Activated T-helper 1 cell treated with anti-CD3 and anti-CD28 coated beads, Interleukin-12 subunit alpha, Interleukin-12 subunit beta, Interleukin-2, Interleukin-4 antibody, amounts not matched to agents 30 ng/mL and 10 ng/mL and 1 ng/mL, durations not matched to agents 14 hours and 24 hours and 36 hours (primary cell): ENCODE data around the gene UGT8. TPM values are rescaled to one million over a fixed set of nuclear protein-coding genes. Genes with fewer than 3 reads are reported as not detected.
"Not testable (repeated sequence)": the region's sequence is repeated elsewhere in the genome, so short reads cannot be mapped to it uniquely, and the experiment has no call there.

Experiments used
- DNase-seq: peaks from one replicate; pipeline ENCODE4 v3.0.0; 2021; ENCODE audit warnings: low spot score
- H3K27ac Mint-ChIP-seq: one replicate; pipeline ENCODE4 v1.8.0; 2021; ENCODE audit warnings: mild to moderate bottlenecking, mixed read lengths
- H3K27me3 Mint-ChIP-seq: one replicate; pipeline ENCODE4 v1.8.0; 2022; ENCODE audit warnings: mild to moderate bottlenecking, moderate library complexity, mixed read lengths; ENCODE audit not compliant: insufficient read depth
- H3K36me3 Mint-ChIP-seq: one replicate; pipeline ENCODE4 v1.8.0; 2021; ENCODE audit warnings: low read depth, mixed read lengths
- H3K4me1 Mint-ChIP-seq: one replicate; pipeline ENCODE4 v1.8.0; 2021; ENCODE audit warnings: low read depth, mixed read lengths
- H3K4me3 Mint-ChIP-seq: one replicate; pipeline ENCODE4 v1.8.0; 2021; ENCODE audit warnings: mild to moderate bottlenecking, moderate library complexity, mixed read lengths
- H3K9me3 Mint-ChIP-seq: one replicate; pipeline ENCODE4 v1.8.0; 2021; ENCODE audit warnings: mixed read lengths
- intact Hi-C: fragments of 100-400 bp; cut with micrococcal nuclease; formaldehyde crosslinking; loops from one replicate; pipeline ENCODE4 v1.15.1; 2024
- total RNA-seq: library from RNA; stranded (reverse); gene quantifications from 2 replicates; pipeline ENCODE4 v1.2.3, GENCODE V29; 2022

UGT8 gene
- total RNA-seq, 1 donor from 2014 or later, result not detected

GRCh38 chr4:114636192-114636935, 37.8 kb downstream of the UGT8 start:
- H3K36me3 Mint-ChIP-seq, result no peaks in the 10 kb centered on the region
- no peaks in the 10 kb centered on the region for H3K27me3 Mint-ChIP-seq
- H3K27ac Mint-ChIP-seq, result no peak overlapping the region
- H3K9me3 Mint-ChIP-seq, result no peaks in the 10 kb centered on the region
- H3K4me3 Mint-ChIP-seq, result no peak overlapping the region
- no peaks in the 10 kb centered on the region for H3K4me1 Mint-ChIP-seq
- DNase-seq, result no peak
- intact Hi-C loops, result no loop called here

GRCh38 chr4:114642173-114642780, 43.7 kb downstream of the UGT8 start:
- no peak overlapping the region for H3K4me3 Mint-ChIP-seq
- peaks cover 3% of the 10 kb centered on the region for H3K27me3 Mint-ChIP-seq
- H3K36me3 Mint-ChIP-seq, result no peaks in the 10 kb centered on the region
- intact Hi-C loops, result no loop called here
- H3K27ac Mint-ChIP-seq, result no peak overlapping the region
- no peaks in the 10 kb centered on the region for H3K4me1 Mint-ChIP-seq
- no peak for DNase-seq
- no peaks in the 10 kb centered on the region for H3K9me3 Mint-ChIP-seq

GRCh38 chr4:114649908-114650307, 51.3 kb downstream of the UGT8 start:
- no peak for DNase-seq
- no peaks in the 10 kb centered on the region for H3K36me3 Mint-ChIP-seq
- H3K4me1 Mint-ChIP-seq, result no peaks in the 10 kb centered on the region
- no peak overlapping the region for H3K27ac Mint-ChIP-seq
- H3K27me3 Mint-ChIP-seq, result no peaks in the 10 kb centered on the region
- no peak overlapping the region for H3K4me3 Mint-ChIP-seq
- intact Hi-C loops, result no loop called here
- no peaks in the 10 kb centered on the region for H3K9me3 Mint-ChIP-seq

- intact Hi-C loops, result no loop called here
- Mint-ChIP-seq H3K4me3 (no peak overlapping the region), H3K36me3 (no peaks in the 10 kb centered on the region), H3K27me3 (no peaks in the 10 kb centered on the region), H3K4me1 (no peaks in the 10 kb centered on the region), H3K27ac (no peak overlapping the region), H3K9me3 (no peaks in the 10 kb centered on the region)
- DNase-seq, result no peak
These were observed 55.1 kb downstream of the UGT8 start for GRCh38 chr4:114653675-114654074.

- Mint-ChIP-seq H3K9me3 (no peaks in the 10 kb centered on the region), H3K4me3 (no peak overlapping the region), H3K27me3 (peaks cover 4% of the 10 kb centered on the region), H3K36me3 (no peaks in the 10 kb centered on the region), H3K4me1 (no peaks in the 10 kb centered on the region), H3K27ac (no peak overlapping the region)
- intact Hi-C loops, result no loop called here
- no peak for DNase-seq
These were observed 56.0 kb downstream of the UGT8 start for GRCh38 chr4:114654592-114654991.

- no peak overlapping the region for H3K27ac Mint-ChIP-seq
- H3K36me3 Mint-ChIP-seq, result no peaks in the 10 kb centered on the region
- peaks cover 5% of the 10 kb centered on the region for H3K27me3 Mint-ChIP-seq
- H3K9me3 Mint-ChIP-seq, result no peaks in the 10 kb centered on the region
- no peaks in the 10 kb centered on the region for H3K4me1 Mint-ChIP-seq
- no peak for DNase-seq
- intact Hi-C loops, result no loop called here
- no peak overlapping the region for H3K4me3 Mint-ChIP-seq
These were observed 59.6 kb downstream of the UGT8 start for GRCh38 chr4:114658179-114658578.

GRCh38 chr4:114658776-114659175, 60.2 kb downstream of the UGT8 start:
- Mint-ChIP-seq H3K27ac (no peak overlapping the region), H3K4me1 (no peaks in the 10 kb centered on the region), H3K36me3 (no peaks in the 10 kb centered on the region), H3K4me3 (no peak overlapping the region), H3K27me3 (peaks cover 5% of the 10 kb centered on the region), H3K9me3 (no peaks in the 10 kb centered on the region)
- DNase-seq, result no peak
- intact Hi-C loops, result loop anchor here (1.0 kb wide), 3 partner anchors 272 to 1380 kb away; no protein-coding TSS in a partner anchor

- Mint-ChIP-seq H3K36me3 (no peaks in the 10 kb centered on the region), H3K27ac (no peak overlapping the region), H3K4me1 (no peaks in the 10 kb centered on the region), H3K4me3 (no peak overlapping the region), H3K9me3 (no peaks in the 10 kb centered on the region), H3K27me3 (peaks cover 5% of the 10 kb centered on the region)
- intact Hi-C loops, result loop anchor here (1.0 kb wide), 3 partner anchors 273 to 1381 kb away; no protein-coding TSS in a partner anchor
- DNase-seq, result no peak
These were observed 60.9 kb downstream of the UGT8 start for GRCh38 chr4:114659386-114660008.

- no peak overlapping the region for H3K27ac Mint-ChIP-seq
- H3K27me3 Mint-ChIP-seq, result peaks cover 9% of the 10 kb centered on the region
- H3K4me1 Mint-ChIP-seq, result no peaks in the 10 kb centered on the region
- H3K9me3 Mint-ChIP-seq, result no peaks in the 10 kb centered on the region
- no peaks in the 10 kb centered on the region for H3K36me3 Mint-ChIP-seq
- intact Hi-C loops, result no loop called here
- no peak for DNase-seq
- no peak overlapping the region for H3K4me3 Mint-ChIP-seq
These were observed 64.5 kb downstream of the UGT8 start for GRCh38 chr4:114663083-114663482.

- no peaks in the 10 kb centered on the region for H3K36me3 Mint-ChIP-seq
- no peaks in the 10 kb centered on the region for H3K4me1 Mint-ChIP-seq
- intact Hi-C loops, result no loop called here
- H3K27me3 Mint-ChIP-seq, result peaks cover 3% of the 10 kb centered on the region
- H3K4me3 Mint-ChIP-seq, result no peak overlapping the region
- no peaks in the 10 kb centered on the region for H3K9me3 Mint-ChIP-seq
- no peak overlapping the region for H3K27ac Mint-ChIP-seq
- DNase-seq, result no peak
These were observed 70.0 kb downstream of the UGT8 start for GRCh38 chr4:114668577-114668976.

GRCh38 chr4:114670733-114671132, 72.1 kb downstream of the UGT8 start:
- H3K4me1 Mint-ChIP-seq, H3K27ac Mint-ChIP-seq, H3K4me3 Mint-ChIP-seq, H3K27me3 Mint-ChIP-seq, H3K36me3 Mint-ChIP-seq, DNase-seq, intact Hi-C loops, H3K9me3 Mint-ChIP-seq: not testable (repeated sequence)

- no peak for DNase-seq
- no peaks in the 10 kb centered on the region for H3K27me3 Mint-ChIP-seq
- no peak overlapping the region for H3K4me3 Mint-ChIP-seq
- no peaks in the 10 kb centered on the region for H3K9me3 Mint-ChIP-seq
- H3K27ac Mint-ChIP-seq, result no peak overlapping the region
- intact Hi-C loops, result no loop called here
- H3K36me3 Mint-ChIP-seq, result no peaks in the 10 kb centered on the region
- no peaks in the 10 kb centered on the region for H3K4me1 Mint-ChIP-seq
These were observed 74.7 kb downstream of the UGT8 start for GRCh38 chr4:114673306-114673705.

- H3K36me3 Mint-ChIP-seq, result no peaks in the 10 kb centered on the region
- intact Hi-C loops, result no loop called here
- H3K27ac Mint-ChIP-seq, result no peak overlapping the region
- H3K27me3 Mint-ChIP-seq, result no peaks in the 10 kb centered on the region
- H3K4me3 Mint-ChIP-seq, result no peak overlapping the region
- no peak for DNase-seq
- H3K4me1 Mint-ChIP-seq, result no peaks in the 10 kb centered on the region
- no peaks in the 10 kb centered on the region for H3K9me3 Mint-ChIP-seq
These were observed 75.5 kb downstream of the UGT8 start for GRCh38 chr4:114674080-114674479.
